Measurements from ENCODE around the gene HAND1. TPM values are rescaled to one million over a fixed set of nuclear protein-coding genes. Genes with fewer than 3 reads are reported as not detected.

HAND1 gene
- polyA plus RNA-seq (2011; rRNA removed) (not detected in 2 replicates), polyA minus RNA-seq (2011; rRNA and poly(A)+ RNA removed) (not detected in 2 replicates)

DNA sequence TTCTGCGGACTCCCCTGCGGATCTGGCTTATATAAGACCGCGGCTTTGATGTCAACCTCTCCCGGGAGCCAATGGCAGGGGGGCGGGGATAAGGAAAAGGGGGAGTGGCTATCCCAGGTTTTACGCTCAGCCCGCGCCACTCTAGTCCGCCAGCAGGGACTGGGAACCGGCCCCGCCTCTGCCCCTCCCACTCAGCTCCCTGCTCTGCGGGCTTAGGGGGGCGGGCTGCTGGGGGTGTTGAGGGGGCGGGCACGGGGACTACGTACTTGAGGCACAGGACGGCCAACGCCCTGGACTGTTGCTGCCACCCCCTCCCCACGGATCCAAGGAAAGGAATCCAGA lies at the start of gene HAND1:
Gene HAND1, minus strand, starts transcription at position 4 of the 342 bp plus-strand sequence. CDS start 219 bp downstream, outside the sequence.
- CTCF ChIA-PET = interaction anchor here (1.7 to 1.9 kb wide), 2 partner anchors 10 to 14 kb away, joined by 4 to 8 read pairs; no protein-coding TSS in a partner anchor

DNA sequence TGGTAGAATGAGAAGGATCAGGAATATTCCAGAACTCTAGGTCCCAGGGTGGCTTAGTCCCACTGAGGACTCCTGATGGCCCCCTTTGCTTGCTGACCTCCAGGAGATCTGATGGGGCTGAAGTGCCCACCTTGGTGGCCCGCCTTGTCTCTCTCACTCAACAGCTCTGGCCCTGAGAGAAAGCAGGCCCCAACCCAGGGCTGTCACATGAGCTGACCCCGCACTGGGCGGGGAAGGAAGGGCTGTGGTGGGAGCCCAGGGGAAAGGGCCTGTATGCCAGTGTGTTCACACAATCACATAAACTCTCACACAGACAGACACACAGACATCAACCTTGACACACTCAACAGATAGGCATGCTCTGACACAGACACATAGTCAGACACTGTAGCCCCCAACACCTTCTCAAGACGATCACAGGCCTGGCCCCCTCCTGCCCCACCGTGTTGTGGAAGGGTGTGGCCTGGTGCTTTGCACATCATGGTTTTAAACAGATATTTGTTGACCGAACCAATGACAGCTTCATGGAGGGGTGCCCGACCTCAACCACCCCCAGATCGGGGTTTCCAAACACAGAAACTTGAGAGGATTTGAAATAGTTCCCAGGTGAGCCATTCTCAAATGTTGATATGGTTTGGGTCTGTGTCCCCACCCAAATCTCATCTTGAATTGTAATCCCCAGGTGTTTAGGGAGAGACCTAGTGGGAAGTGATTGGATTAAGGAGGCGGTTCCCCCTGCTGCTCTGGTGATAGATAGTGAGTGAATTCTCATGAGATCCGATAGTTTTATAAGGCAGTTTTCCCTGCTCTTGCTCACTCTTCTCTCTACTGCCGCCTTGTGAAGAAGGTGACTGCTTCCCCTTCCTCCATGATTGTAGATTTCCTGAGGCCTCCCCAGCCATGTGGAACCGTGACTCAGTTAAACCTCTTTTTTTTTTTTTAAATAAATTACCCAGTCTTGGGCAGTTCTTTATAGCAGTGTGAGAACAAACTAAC lies 48.5 kb upstream of the HAND1 start:
- Histone ChIP-seq H3K27me3 (ENCODE audit: control insufficient read depth, insufficient read depth, low read length) (peaks cover 4% of the 10 kb centered on the region), H3K4me3 (ENCODE audit: low read depth, low read length) (no peak overlapping the region), H3K36me3 (ENCODE audit: control insufficient read depth, insufficient read depth, low read length) (no peaks in the 10 kb centered on the region)
- POLR2A ChIA-PET = no interaction called here
- DNase-seq (ENCODE audit: low read depth) = no peak
- CTCF ChIA-PET = interaction anchor here (0.6 kb wide), 1 partner anchor 114 kb away, joined by 3 read pairs; no protein-coding TSS in a partner anchor
- TF ChIP-seq, protein P1, sequence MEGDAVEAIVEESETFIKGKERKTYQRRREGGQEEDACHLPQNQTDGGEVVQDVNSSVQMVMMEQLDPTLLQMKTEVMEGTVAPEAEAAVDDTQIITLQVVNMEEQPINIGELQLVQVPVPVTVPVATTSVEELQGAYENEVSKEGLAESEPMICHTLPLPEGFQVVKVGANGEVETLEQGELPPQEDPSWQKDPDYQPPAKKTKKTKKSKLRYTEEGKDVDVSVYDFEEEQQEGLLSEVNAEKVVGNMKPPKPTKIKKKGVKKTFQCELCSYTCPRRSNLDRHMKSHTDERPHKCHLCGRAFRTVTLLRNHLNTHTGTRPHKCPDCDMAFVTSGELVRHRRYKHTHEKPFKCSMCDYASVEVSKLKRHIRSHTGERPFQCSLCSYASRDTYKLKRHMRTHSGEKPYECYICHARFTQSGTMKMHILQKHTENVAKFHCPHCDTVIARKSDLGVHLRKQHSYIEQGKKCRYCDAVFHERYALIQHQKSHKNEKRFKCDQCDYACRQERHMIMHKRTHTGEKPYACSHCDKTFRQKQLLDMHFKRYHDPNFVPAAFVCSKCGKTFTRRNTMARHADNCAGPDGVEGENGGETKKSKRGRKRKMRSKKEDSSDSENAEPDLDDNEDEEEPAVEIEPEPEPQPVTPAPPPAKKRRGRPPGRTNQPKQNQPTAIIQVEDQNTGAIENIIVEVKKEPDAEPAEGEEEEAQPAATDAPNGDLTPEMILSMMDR (IDR thresholded peaks at IDR 0.05; ENCODE audit: insufficient read depth, low read depth, low read length) = no peak

More for the DNA sequence above, at the start of gene HAND1:
- peaks cover 90% of the 10 kb centered on the region for H3K27me3 ChIP-seq (ENCODE audit: control insufficient read depth, insufficient read depth, low read length)
- TF ChIP-seq, protein P1 (IDR thresholded peaks at IDR 0.05; ENCODE audit: insufficient read depth, low read depth, low read length) = no peak
- no peak within 1 kb of the TSS for H3K4me3 ChIP-seq (ENCODE audit: low read depth, low read length)
- POLR2A ChIA-PET = no interaction called here
- no peak for DNase-seq (ENCODE audit: low read depth)
- H3K36me3 ChIP-seq (ENCODE audit: control insufficient read depth, insufficient read depth, low read length) = no peaks in the 10 kb centered on the region

DNA sequence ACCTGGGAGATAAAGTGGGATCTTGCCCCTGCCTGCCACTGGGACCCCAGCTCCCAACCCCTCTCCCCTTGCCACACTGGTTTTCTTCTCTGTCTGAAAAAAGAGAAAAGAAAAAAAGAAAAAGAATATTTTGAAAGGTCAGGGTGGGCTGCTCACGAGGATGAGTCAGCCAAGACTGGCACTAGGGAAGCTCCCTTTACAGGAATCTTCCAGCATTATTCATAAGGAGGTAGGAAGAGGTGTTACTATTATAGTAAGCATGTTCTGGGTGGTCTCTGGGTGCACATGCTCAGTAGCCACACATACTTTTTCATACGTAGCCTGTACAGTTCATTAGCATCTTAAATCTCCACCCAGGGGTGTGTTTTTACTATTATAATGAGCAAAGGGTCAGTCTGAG lies 46.8 kb upstream of the HAND1 start:
- DNase-seq (ENCODE audit: low read depth) = no peak
- ChIA-PET POLR2A (no interaction called here), CTCF (interaction anchor here (0.6 to 2.4 kb wide), 4 partner anchors 10 to 88 kb away, joined by 3 to 7 read pairs (median 4); no protein-coding TSS in a partner anchor)
- Histone ChIP-seq H3K4me3 (ENCODE audit: low read depth, low read length) (no peak overlapping the region), H3K36me3 (ENCODE audit: control insufficient read depth, insufficient read depth, low read length) (no peaks in the 10 kb centered on the region), H3K27me3 (ENCODE audit: control insufficient read depth, insufficient read depth, low read length) (peaks cover 4% of the 10 kb centered on the region)
- TF ChIP-seq, protein P1 (IDR thresholded peaks at IDR 0.05; ENCODE audit: insufficient read depth, low read depth, low read length) = no peak

DNA sequence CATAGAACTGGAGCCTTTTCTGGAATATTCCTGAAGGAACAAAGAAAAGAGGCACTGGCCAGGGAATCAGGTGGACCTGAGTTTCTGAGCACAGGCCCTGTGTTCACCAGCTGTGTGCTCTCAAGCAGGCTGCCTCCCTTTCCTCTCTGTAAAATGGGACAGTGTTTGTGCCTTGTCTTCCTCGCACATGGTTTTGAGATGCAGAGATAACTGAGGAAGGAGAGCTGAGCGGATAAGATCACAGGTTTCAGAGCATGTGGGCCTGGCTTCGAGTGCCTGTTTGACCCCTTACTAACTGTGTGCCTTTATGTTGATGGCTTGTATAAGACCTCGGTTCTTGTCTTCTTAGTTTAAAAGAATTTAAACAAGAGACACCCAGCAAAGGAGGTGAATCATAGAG lies 46.2 kb upstream of the HAND1 start:
- H3K4me3 ChIP-seq (ENCODE audit: low read depth, low read length) = no peak overlapping the region
- DNase-seq (ENCODE audit: low read depth) = no peak
- CTCF ChIA-PET = interaction anchor here (1.0 to 2.4 kb wide), 6 partner anchors 11 to 87 kb away, joined by 3 to 7 read pairs (median 4); no protein-coding TSS in a partner anchor
- no peaks in the 10 kb centered on the region for H3K36me3 ChIP-seq (ENCODE audit: control insufficient read depth, insufficient read depth, low read length)
- POLR2A ChIA-PET = no interaction called here
- TF ChIP-seq, protein P1 (IDR thresholded peaks at IDR 0.05; ENCODE audit: insufficient read depth, low read depth, low read length) = no peak
- peaks cover 5% of the 10 kb centered on the region for H3K27me3 ChIP-seq (ENCODE audit: control insufficient read depth, insufficient read depth, low read length)

DNA sequence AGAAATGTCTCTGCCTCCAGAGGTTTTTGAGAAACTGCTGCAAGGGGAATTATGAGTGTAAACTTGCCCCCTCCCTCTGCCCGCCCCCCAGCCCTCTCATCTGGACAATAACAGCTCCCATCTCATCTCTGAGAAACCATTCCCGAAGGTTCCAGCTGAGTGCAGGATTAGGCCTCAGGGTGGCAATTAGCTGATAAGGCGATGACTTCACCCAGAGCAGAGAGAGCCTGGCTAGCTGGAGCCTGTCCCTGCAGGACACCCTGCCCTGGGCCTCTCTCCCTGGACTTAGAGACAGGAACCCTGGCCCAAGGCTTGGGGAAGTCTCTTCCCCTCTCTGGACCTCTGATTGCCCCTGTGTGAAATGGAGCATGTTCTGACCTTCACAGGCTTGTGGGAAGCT lies 45.7 kb upstream of the HAND1 start:
- H3K36me3 ChIP-seq (ENCODE audit: control insufficient read depth, insufficient read depth, low read length) = no peaks in the 10 kb centered on the region
- H3K4me3 ChIP-seq (ENCODE audit: low read depth, low read length) = no peak overlapping the region
- no peak for DNase-seq (ENCODE audit: low read depth)
- ChIA-PET CTCF (interaction anchor here (0.8 to 2.4 kb wide), 9 partner anchors 14 to 87 kb away, joined by 3 to 7 read pairs (median 4); no protein-coding TSS in a partner anchor), POLR2A (no interaction called here)
- TF ChIP-seq, protein P1 (IDR thresholded peaks at IDR 0.05; ENCODE audit: insufficient read depth, low read depth, low read length) = no peak
- peaks cover 5% of the 10 kb centered on the region for H3K27me3 ChIP-seq (ENCODE audit: control insufficient read depth, insufficient read depth, low read length)
